HL-60 (cell line): ENCODE data around the gene CIP2A.

Experiments
- POLR2AphosphoS5 ChIP-seq: IDR thresholded peaks from 2 replicates; pipeline ENCODE4 v1.6.1; 2012; ENCODE audit warnings: low read depth
- SPI1 ChIP-seq: IDR thresholded peaks from 2 replicates; pipeline ENCODE4 v1.6.1; 2012; ENCODE audit warnings: low read depth, mild to moderate bottlenecking, borderline replicate concordance
- TF ChIP-seq, protein P1 (sequence below): IDR thresholded peaks from one replicate; pipeline ENCODE4 v1.5.1; 2011; ENCODE audit warnings: low read length, control low read depth, inconsistent platforms; ENCODE audit not compliant: insufficient read depth
- TF ChIP-seq, protein P2 (sequence below): IDR thresholded peaks from 2 replicates; pipeline ENCODE4 v1.6.1; 2012; ENCODE audit warnings: low read depth; ENCODE audit not compliant: insufficient replicate concordance

GRCh38 chr3:108555966-108556581, 33.2 kb downstream of the CIP2A start:
- TF ChIP-seq, protein P1, sequence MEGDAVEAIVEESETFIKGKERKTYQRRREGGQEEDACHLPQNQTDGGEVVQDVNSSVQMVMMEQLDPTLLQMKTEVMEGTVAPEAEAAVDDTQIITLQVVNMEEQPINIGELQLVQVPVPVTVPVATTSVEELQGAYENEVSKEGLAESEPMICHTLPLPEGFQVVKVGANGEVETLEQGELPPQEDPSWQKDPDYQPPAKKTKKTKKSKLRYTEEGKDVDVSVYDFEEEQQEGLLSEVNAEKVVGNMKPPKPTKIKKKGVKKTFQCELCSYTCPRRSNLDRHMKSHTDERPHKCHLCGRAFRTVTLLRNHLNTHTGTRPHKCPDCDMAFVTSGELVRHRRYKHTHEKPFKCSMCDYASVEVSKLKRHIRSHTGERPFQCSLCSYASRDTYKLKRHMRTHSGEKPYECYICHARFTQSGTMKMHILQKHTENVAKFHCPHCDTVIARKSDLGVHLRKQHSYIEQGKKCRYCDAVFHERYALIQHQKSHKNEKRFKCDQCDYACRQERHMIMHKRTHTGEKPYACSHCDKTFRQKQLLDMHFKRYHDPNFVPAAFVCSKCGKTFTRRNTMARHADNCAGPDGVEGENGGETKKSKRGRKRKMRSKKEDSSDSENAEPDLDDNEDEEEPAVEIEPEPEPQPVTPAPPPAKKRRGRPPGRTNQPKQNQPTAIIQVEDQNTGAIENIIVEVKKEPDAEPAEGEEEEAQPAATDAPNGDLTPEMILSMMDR, result no peak
- no peak for TF ChIP-seq SPI1
- no peak for TF ChIP-seq POLR2AphosphoS5
- TF ChIP-seq, protein P2, sequence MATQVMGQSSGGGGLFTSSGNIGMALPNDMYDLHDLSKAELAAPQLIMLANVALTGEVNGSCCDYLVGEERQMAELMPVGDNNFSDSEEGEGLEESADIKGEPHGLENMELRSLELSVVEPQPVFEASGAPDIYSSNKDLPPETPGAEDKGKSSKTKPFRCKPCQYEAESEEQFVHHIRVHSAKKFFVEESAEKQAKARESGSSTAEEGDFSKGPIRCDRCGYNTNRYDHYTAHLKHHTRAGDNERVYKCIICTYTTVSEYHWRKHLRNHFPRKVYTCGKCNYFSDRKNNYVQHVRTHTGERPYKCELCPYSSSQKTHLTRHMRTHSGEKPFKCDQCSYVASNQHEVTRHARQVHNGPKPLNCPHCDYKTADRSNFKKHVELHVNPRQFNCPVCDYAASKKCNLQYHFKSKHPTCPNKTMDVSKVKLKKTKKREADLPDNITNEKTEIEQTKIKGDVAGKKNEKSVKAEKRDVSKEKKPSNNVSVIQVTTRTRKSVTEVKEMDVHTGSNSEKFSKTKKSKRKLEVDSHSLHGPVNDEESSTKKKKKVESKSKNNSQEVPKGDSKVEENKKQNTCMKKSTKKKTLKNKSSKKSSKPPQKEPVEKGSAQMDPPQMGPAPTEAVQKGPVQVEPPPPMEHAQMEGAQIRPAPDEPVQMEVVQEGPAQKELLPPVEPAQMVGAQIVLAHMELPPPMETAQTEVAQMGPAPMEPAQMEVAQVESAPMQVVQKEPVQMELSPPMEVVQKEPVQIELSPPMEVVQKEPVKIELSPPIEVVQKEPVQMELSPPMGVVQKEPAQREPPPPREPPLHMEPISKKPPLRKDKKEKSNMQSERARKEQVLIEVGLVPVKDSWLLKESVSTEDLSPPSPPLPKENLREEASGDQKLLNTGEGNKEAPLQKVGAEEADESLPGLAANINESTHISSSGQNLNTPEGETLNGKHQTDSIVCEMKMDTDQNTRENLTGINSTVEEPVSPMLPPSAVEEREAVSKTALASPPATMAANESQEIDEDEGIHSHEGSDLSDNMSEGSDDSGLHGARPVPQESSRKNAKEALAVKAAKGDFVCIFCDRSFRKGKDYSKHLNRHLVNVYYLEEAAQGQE, result no peak
